ENCODE measurements around the gene RNF4. TPM values are rescaled to one million over a fixed set of nuclear protein-coding genes. Genes with fewer than 3 reads are reported as not detected.

Gene RNF4
- total RNA-seq, 1 donor from 2014 or later, result 56.3 TPM

DNA sequence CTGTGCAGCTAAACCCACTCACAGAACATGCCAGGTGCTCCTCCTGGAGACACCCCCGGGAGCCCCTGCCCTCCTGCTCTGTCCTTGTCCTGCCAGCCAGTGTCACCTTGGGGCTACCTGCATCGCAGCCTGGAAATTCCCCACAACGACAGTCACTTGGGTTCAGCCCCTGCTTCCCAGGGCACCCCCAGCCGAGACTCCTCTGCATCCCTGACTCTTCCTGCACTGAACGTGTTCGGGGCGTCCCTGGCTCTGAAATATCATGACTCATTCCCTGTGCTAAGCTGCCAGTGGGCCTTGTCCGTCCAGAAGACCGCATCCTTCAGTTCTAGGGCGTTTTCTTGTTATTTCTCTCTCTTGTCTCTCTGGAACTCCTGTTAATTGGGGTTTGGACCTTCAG is 44.3 kb upstream of the RNF4 start:
- H3K36me3 Mint-ChIP-seq (ENCODE audit: low read depth), result peaks cover 6% of the 10 kb centered on the region

DNA sequence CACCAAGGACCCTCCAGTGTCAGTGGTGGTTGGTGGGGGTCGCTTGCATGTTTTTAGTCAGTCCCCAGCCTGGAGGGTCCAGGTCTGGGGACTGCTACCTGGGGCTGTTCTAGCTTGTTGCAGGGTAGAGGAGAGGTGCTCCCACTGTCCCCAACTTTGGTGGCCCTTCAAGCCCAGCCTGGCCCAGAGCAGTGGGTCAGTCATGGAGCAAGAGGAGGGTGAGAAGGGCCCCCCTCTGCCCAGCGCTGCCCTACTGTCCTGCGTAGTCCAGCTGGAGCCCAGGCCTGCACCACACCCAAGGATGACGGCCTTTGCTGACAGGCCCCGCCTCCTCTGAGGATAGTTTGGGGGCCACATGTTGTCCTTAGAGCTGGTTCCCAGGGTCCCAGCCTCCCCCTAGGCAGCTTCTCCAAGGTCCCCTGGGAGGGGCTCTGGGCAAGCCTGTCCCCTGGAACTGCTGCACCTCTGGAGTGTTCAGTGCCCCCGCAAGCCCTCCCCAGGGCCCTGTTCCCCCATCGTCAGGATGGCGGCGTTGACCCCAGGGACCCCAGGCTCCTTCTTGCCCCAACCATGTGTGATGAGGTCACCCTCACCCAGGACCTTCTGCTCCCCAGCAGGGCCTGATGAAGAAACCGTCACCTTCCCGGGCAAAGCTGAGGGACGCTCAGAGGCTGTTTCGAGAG is 43.4 kb upstream of the RNF4 start:
- no peaks in the 10 kb centered on the region for H3K4me1 Mint-ChIP-seq (ENCODE audit: low read depth)
- H3K27me3 Mint-ChIP-seq (ENCODE audit: low read depth), result peaks cover 30% of the 10 kb centered on the region

More for the DNA sequence above, 44.3 kb upstream of the RNF4 start:
- no peak for DNase-seq (ENCODE audit: low spot score)
- H3K27ac Mint-ChIP-seq (ENCODE audit: unreplicated experiment), result no peak overlapping the region
- no peaks in the 10 kb centered on the region for H3K4me1 Mint-ChIP-seq (ENCODE audit: low read depth)
- TF ChIP-seq, protein P1, sequence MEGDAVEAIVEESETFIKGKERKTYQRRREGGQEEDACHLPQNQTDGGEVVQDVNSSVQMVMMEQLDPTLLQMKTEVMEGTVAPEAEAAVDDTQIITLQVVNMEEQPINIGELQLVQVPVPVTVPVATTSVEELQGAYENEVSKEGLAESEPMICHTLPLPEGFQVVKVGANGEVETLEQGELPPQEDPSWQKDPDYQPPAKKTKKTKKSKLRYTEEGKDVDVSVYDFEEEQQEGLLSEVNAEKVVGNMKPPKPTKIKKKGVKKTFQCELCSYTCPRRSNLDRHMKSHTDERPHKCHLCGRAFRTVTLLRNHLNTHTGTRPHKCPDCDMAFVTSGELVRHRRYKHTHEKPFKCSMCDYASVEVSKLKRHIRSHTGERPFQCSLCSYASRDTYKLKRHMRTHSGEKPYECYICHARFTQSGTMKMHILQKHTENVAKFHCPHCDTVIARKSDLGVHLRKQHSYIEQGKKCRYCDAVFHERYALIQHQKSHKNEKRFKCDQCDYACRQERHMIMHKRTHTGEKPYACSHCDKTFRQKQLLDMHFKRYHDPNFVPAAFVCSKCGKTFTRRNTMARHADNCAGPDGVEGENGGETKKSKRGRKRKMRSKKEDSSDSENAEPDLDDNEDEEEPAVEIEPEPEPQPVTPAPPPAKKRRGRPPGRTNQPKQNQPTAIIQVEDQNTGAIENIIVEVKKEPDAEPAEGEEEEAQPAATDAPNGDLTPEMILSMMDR (IDR thresholded peaks at IDR 0.05), result no peak
- H3K27me3 Mint-ChIP-seq (ENCODE audit: low read depth), result peaks cover 38% of the 10 kb centered on the region
- H3K4me3 Mint-ChIP-seq (ENCODE audit: unreplicated experiment), result no peak overlapping the region
- H3K9me3 Mint-ChIP-seq (ENCODE audit: low read depth), result no peaks in the 10 kb centered on the region

DNA sequence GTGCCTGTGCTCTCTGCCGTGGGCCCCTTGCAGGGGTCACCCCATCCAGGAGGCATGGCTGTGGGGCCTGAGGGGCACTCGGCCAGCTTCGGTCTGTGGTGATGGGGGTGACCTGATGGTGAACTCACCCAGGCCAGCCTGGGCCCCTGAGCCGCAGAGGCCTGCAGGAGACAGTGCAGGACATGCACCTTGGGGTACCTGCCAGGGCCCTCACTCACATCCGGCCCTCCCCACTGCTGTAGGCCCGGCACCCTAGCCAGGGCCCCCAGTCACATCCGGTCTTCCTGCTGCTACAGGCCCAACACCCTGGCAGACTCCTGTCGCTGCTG is 42.9 kb upstream of the RNF4 start:
- Mint-ChIP-seq H3K27me3 (ENCODE audit: low read depth) (peaks cover 25% of the 10 kb centered on the region), H3K4me3 (ENCODE audit: unreplicated experiment) (no peak overlapping the region), H3K9me3 (ENCODE audit: low read depth) (no peaks in the 10 kb centered on the region), H3K27ac (ENCODE audit: unreplicated experiment) (no peak overlapping the region), H3K36me3 (ENCODE audit: low read depth) (peaks cover 3% of the 10 kb centered on the region), H3K4me1 (ENCODE audit: low read depth) (no peaks in the 10 kb centered on the region)
- peak; percentile 84 for DNase-seq (ENCODE audit: low spot score)
- TF ChIP-seq, protein P1 (IDR thresholded peaks at IDR 0.05), result no peak

More for the DNA sequence above, 43.4 kb upstream of the RNF4 start:
- H3K4me3 Mint-ChIP-seq (ENCODE audit: unreplicated experiment), result no peak overlapping the region
- TF ChIP-seq, protein P1 (IDR thresholded peaks at IDR 0.05), result no peak
- H3K36me3 Mint-ChIP-seq (ENCODE audit: low read depth), result peaks cover 3% of the 10 kb centered on the region
- no peak for DNase-seq (ENCODE audit: low spot score)
- no peak overlapping the region for H3K27ac Mint-ChIP-seq (ENCODE audit: unreplicated experiment)
- H3K9me3 Mint-ChIP-seq (ENCODE audit: low read depth), result no peaks in the 10 kb centered on the region

DNA sequence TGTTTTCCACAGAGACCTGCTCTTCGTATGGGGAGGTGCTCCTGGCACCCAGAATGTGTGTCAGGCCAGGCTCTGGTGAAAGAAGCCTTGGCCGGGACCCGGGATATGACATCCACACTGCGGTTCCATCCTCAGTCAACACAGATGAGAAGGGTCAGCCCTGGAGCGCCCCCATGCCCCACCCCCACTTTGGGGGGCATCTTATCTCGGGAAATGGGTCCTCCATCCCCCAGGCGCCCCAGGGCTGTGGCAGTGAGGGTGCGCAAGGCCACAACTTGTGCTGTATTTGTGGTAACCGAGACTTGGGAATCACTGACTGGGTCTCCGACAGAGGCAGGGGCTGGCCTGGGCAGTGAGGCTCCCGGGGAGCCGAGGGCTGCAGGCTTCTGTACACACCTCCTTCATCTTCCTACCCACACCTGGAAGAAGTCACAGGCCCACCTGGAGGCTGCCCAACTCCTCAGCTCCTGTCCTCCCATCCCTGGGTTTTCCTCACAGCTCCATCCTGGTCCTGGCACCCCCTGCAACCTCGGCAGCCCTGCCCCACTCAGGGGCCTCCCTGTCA is 42.1 kb upstream of the RNF4 start:
- Mint-ChIP-seq H3K27ac (ENCODE audit: unreplicated experiment) (no peak overlapping the region), H3K27me3 (ENCODE audit: low read depth) (peaks cover 18% of the 10 kb centered on the region), H3K9me3 (ENCODE audit: low read depth) (no peaks in the 10 kb centered on the region), H3K4me3 (ENCODE audit: unreplicated experiment) (no peak overlapping the region), H3K36me3 (ENCODE audit: low read depth) (peaks cover 3% of the 10 kb centered on the region), H3K4me1 (ENCODE audit: low read depth) (no peaks in the 10 kb centered on the region)
- TF ChIP-seq, protein P1 (IDR thresholded peaks at IDR 0.05), result no peak
- no peak for DNase-seq (ENCODE audit: low spot score)

DNA sequence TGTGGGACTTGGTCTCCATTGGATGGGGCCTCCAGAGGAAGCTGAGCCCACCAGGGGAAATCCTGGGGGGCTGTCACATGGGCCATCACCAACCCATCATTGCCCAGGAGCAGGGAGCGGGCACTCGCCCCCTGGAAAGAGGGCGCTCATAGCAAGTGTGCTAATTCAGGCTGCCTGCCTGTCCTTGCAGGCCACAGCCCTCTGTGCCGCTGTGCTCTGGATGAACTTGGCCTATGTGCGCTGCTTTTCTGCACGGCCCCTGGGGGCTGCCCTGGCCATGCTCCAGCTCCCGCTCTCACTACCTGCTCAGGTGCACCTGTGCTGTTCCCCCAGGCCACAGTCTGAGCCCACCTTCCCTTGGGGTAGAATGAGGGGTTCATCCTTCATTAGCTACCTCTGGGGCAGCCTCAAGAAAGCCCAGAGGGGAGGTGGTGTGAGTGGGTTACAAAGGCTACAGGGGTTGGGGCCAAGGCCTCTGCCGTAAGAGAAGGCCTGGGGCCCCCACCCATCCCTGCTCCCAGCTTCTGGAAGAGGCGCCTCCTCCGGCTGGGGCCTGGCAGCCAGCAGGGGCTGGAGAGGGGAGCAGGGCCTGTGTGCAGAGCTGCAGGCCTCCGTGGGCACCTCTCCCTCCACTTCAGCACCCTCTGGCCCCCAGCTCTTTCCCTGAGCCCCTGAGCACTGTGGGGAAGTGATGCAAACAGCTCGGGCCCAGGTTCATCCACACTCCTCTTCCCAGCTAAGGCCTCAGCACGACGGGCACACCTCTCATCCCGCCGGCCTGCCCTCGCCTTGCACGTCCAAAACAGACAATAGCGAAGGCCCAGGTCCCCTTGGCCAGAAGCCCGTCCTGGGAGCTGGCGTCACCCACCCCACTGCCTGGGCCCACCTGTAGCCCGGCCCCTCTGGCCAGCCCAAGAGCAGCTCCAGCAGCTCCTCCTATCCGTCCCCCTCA is 41.2 kb upstream of the RNF4 start:
- TF ChIP-seq, protein P1 (IDR thresholded peaks at IDR 0.05), result no peak
- H3K9me3 Mint-ChIP-seq (ENCODE audit: low read depth), result no peaks in the 10 kb centered on the region
- H3K36me3 Mint-ChIP-seq (ENCODE audit: low read depth), result peaks cover 3% of the 10 kb centered on the region
- H3K4me3 Mint-ChIP-seq (ENCODE audit: unreplicated experiment), result no peak overlapping the region
- peak; percentile 86 for DNase-seq (ENCODE audit: low spot score)
- H3K27ac Mint-ChIP-seq (ENCODE audit: unreplicated experiment), result no peak overlapping the region
- peaks cover 9% of the 10 kb centered on the region for H3K27me3 Mint-ChIP-seq (ENCODE audit: low read depth)
- H3K4me1 Mint-ChIP-seq (ENCODE audit: low read depth), result no peaks in the 10 kb centered on the region
